GM21381 (cell line): ENCODE measurements around the gene UQCRFS1.
"Not testable (repeated sequence)": the region's sequence is repeated elsewhere in the genome, so short reads cannot be mapped to it uniquely, and the experiment has no call there.

Experiments
- ATAC-seq: cut with Tn5 transposase; IDR thresholded peaks from one replicate; pipeline ENCODE4 v1.9.1; 2021; ENCODE audit warnings: mild to moderate bottlenecking, moderate library complexity; ENCODE audit not compliant: unreplicated experiment

The UQCRFS1 gene

GRCh38 chr19:29212648-29213573, at the start of gene UQCRFS1:
TSS of gene UQCRFS1 (minus strand) at chr19:29213151. CDS start at chr19:29213118, 33 bp downstream.
- ATAC-seq, result peak; percentile 98

GRCh38 chr19:29262085-29262484, 49.1 kb upstream of the UQCRFS1 start:
- no peak for ATAC-seq

GRCh38 chr19:29260477-29261317, 47.7 kb upstream of the UQCRFS1 start:
- ATAC-seq, result no peak

GRCh38 chr19:29259867-29260281, 46.9 kb upstream of the UQCRFS1 start:
- ATAC-seq, result no peak

GRCh38 chr19:29259153-29259552, 46.2 kb upstream of the UQCRFS1 start:
- no peak for ATAC-seq

GRCh38 chr19:29256516-29256915, 43.6 kb upstream of the UQCRFS1 start:
- no peak for ATAC-seq

- no peak for ATAC-seq
Observed at GRCh38 chr19:29255912-29256311, 43.0 kb upstream of the UQCRFS1 start.

GRCh38 chr19:29255006-29255405, 42.1 kb upstream of the UQCRFS1 start:
- ATAC-seq, result no peak

GRCh38 chr19:29249798-29250197, 36.8 kb upstream of the UQCRFS1 start:
- ATAC-seq, result not testable (repeated sequence)

- no peak for ATAC-seq
Observed at GRCh38 chr19:29248332-29248844, 35.4 kb upstream of the UQCRFS1 start.

GRCh38 chr19:29247872-29248271, 34.9 kb upstream of the UQCRFS1 start:
- no peak for ATAC-seq

GRCh38 chr19:29247471-29247870, 34.5 kb upstream of the UQCRFS1 start:
- no peak for ATAC-seq

- ATAC-seq, result no peak
Observed at GRCh38 chr19:29247051-29247450, 34.1 kb upstream of the UQCRFS1 start.

GRCh38 chr19:29245215-29245614, 32.3 kb upstream of the UQCRFS1 start:
- no peak for ATAC-seq

- no peak for ATAC-seq
Observed at GRCh38 chr19:29241324-29241723, 28.4 kb upstream of the UQCRFS1 start.

- ATAC-seq, result no peak
Observed at GRCh38 chr19:29239213-29239776, 26.3 kb upstream of the UQCRFS1 start.

GRCh38 chr19:29233591-29233990, 20.6 kb upstream of the UQCRFS1 start:
- ATAC-seq, result no peak

- ATAC-seq, result no peak
Observed at GRCh38 chr19:29232315-29232852, 19.4 kb upstream of the UQCRFS1 start.

GRCh38 chr19:29231306-29231705, 18.4 kb upstream of the UQCRFS1 start:
- not testable (repeated sequence) for ATAC-seq

- ATAC-seq, result no peak
Observed at GRCh38 chr19:29217616-29218015, 4.7 kb upstream of the UQCRFS1 start.

GRCh38 chr19:29216021-29216420, 3.1 kb upstream of the UQCRFS1 start:
- ATAC-seq, result no peak
